Smooth muscle cell (in vitro differentiated cells): ENCODE data around the gene HNRNPU. TPM values are rescaled to one million over a fixed set of nuclear protein-coding genes. Genes with fewer than 3 reads are reported as not detected.

Source experiments
- DNase-seq: peaks from one replicate; lab custom pipeline; 2025; ENCODE audit not compliant: unreplicated experiment; lab: John Stamatoyannopoulos, UW
- H2AFZ ChIP-seq: fragments of 200-600 bp; sonication (generic); 2 replicates; pipeline ENCODE4 v1.6.0; 2016; ENCODE audit warnings: antibody characterized with exemption, low read depth, mild to moderate bottlenecking
- H3F3A ChIP-seq: fragments of 200-600 bp; sonication (generic); 2 replicates; pipeline ENCODE4 v1.6.0; 2017; ENCODE audit warnings: antibody characterized with exemption, low read depth
- H3K27ac ChIP-seq: fragments of 200-600 bp; sonication (generic); 2 replicates; pipeline ENCODE4 v1.5.1; 2016; ENCODE audit warnings: low read depth, mild to moderate bottlenecking
- H3K27me3 ChIP-seq: fragments of 200-600 bp; sonication (generic); 2 replicates; pipeline ENCODE4 v1.6.1; 2016; ENCODE audit warnings: low read depth, mild to moderate bottlenecking
- H3K36me3 ChIP-seq: fragments of 200-600 bp; sonication (generic); 2 replicates; pipeline ENCODE4 v1.5.1; 2016; ENCODE audit warnings: low read depth
- H3K4me1 ChIP-seq: fragments of 200-600 bp; sonication (generic); 2 replicates; pipeline ENCODE4 v1.5.1; 2016; ENCODE audit warnings: low read depth
- H3K4me2 ChIP-seq: fragments of 200-600 bp; sonication (generic); 2 replicates; pipeline ENCODE4 v1.6.0; 2016; ENCODE audit warnings: mild to moderate bottlenecking
- H3K4me3 ChIP-seq: fragments of 200-600 bp; sonication (generic); 2 replicates; pipeline ENCODE4 v1.5.1; 2016; ENCODE audit warnings: mild to moderate bottlenecking
- H3K79me2 ChIP-seq: fragments of 200-600 bp; sonication (generic); 2 replicates; pipeline ENCODE4 v1.6.0; 2016; ENCODE audit warnings: low read depth, mild to moderate bottlenecking
- H3K9ac ChIP-seq: fragments of 200-600 bp; sonication (generic); 2 replicates; pipeline ENCODE4 v1.6.0; 2016; ENCODE audit warnings: low read depth
- H3K9me3 ChIP-seq: fragments of 200-600 bp; sonication (generic); replicated peaks from 2 replicates; pipeline ENCODE4 v1.5.1; 2016; ENCODE audit warnings: low read depth
- H4K20me1 ChIP-seq: fragments of 200-600 bp; sonication (generic); 2 replicates; pipeline ENCODE4 v1.6.0; 2016; ENCODE audit warnings: low read depth
- CTCF ChIP-seq: fragments of 200-600 bp; sonication (generic); IDR thresholded peaks from 2 replicates; pipeline ENCODE4 v1.5.1; 2017; ENCODE audit warnings: borderline replicate concordance, mild to moderate bottlenecking, antibody characterized with exemption; ENCODE audit not compliant: insufficient read depth, poor library complexity, severe bottlenecking
- WGBS: methylation state at CpG from one replicate; pipeline ENCODE4 v1.1.7; 2016; ENCODE audit warnings: low lambda C conversion rate; 5-methylcytosine and 5-hydroxymethylcytosine counted together
- polyA plus RNA-seq: library from polyadenylated mRNA; unstranded; fragments of >200 nt; fragmentation: Nextera tagmentation; extraction: Ambion mirVana; gene quantifications from 2 replicates; pipeline ENCODE4 v1.2.1, GENCODE V29; 2016
- total RNA-seq: library from RNA; depleted of rRNA; stranded (reverse); fragments of >200 nt; gene quantifications from 2 replicates; pipeline ENCODE4 v1.2.3, GENCODE V29; 2014

Gene HNRNPU
- total and polyA plus RNA-seq, 2 experiments from 2014 or later = 198 to 286 TPM

GRCh38 chr1:244901400-244902015 lies 37.2 kb upstream of the HNRNPU start:
- no peak for DNase-seq
- no peaks in the 10 kb centered on the region for H3F3A ChIP-seq
- WGBS = 92% methylated on average over 6 of the region's 6 CpGs

GRCh38 chr1:244897476-244898254 lies 33.3 kb upstream of the HNRNPU start:
- no peak overlapping the region for H3K9ac ChIP-seq
- H3K79me2 ChIP-seq = no peaks in the 10 kb centered on the region
- H3K36me3 ChIP-seq = no peaks in the 10 kb centered on the region
- H3K4me3 ChIP-seq = no peak overlapping the region
- DNase-seq = no peak
- H3K4me1 ChIP-seq = no peaks in the 10 kb centered on the region
- peaks cover 9% of the 10 kb centered on the region for H3F3A ChIP-seq
- TF ChIP-seq CTCF = no peak
- whole genome bisulfite sequencing = 92% methylated on average over 15 of the region's 15 CpGs
- H3K27ac ChIP-seq = no peak overlapping the region
- H3K27me3 ChIP-seq = no peaks in the 10 kb centered on the region
- no peak overlapping the region for H3K4me2 ChIP-seq
- H3K9me3 ChIP-seq = no peaks in the 10 kb centered on the region
- H2AFZ ChIP-seq = no peak overlapping the region
- H4K20me1 ChIP-seq = no peaks in the 10 kb centered on the region

More at GRCh38 chr1:244901400-244902015, 37.2 kb upstream of the HNRNPU start:
- H2AFZ ChIP-seq = no peak overlapping the region
- H3K4me1 ChIP-seq = no peaks in the 10 kb centered on the region
- H4K20me1 ChIP-seq = no peaks in the 10 kb centered on the region
- no peak for TF ChIP-seq CTCF
- no peaks in the 10 kb centered on the region for H3K9me3 ChIP-seq
- no peak overlapping the region for H3K4me2 ChIP-seq
- no peak overlapping the region for H3K27ac ChIP-seq
- H3K27me3 ChIP-seq = no peaks in the 10 kb centered on the region
- H3K79me2 ChIP-seq = no peaks in the 10 kb centered on the region
- no peaks in the 10 kb centered on the region for H3K36me3 ChIP-seq
- no peak overlapping the region for H3K4me3 ChIP-seq
- no peak overlapping the region for H3K9ac ChIP-seq

GRCh38 chr1:244896550-244896949 lies 32.2 kb upstream of the HNRNPU start:
- Histone ChIP-seq H3K4me1 (no peaks in the 10 kb centered on the region), H3K4me3 (no peak overlapping the region), H3K27ac (peak overlapping the region; percentile 63), H3F3A (peaks cover 9% of the 10 kb centered on the region), H3K9ac (no peak overlapping the region), H3K4me2 (peak overlapping the region; percentile 31), H3K9me3 (no peaks in the 10 kb centered on the region), H3K79me2 (no peaks in the 10 kb centered on the region), H2AFZ (no peak overlapping the region), H3K36me3 (no peaks in the 10 kb centered on the region), H3K27me3 (no peaks in the 10 kb centered on the region), H4K20me1 (no peaks in the 10 kb centered on the region)
- WGBS = 39% methylated on average over 3 of the region's 3 CpGs
- TF ChIP-seq CTCF = no peak
- no peak for DNase-seq
